HG02798 (cell line): ENCODE results near the gene COL11A2.

Source experiments
- ATAC-seq: cut with Tn5 transposase; IDR thresholded peaks from one replicate; pipeline ENCODE4 v1.9.1; 2021; ENCODE audit warnings: mild to moderate bottlenecking; ENCODE audit not compliant: unreplicated experiment, poor library complexity

COL11A2 gene

DNA sequence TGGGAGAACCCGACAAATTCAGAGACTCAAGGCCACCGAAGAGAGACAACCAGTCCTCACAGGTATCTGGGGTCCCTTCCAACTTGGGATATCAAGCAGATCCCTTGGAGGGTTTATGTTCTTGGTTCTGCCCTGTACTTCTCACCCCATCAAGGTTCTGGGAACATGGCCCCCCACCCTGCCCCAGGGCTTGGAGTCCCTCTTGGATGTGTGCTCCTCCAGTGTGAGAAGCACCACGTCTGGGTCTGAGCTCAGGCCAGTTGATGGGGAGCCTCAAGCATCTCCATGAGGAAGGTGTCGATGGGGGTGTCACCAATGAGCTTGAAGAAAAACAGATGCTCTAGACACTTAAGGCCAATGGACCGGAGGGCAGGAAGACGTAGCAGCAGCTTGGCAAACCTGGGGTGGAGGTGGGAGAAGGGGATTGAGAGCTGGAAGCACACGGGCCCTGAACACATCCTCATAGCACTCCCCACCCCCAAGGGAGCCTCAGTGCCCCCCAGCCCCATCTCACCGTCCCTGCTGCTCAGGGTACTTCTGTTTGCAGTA is 2.2 kb upstream of the COL11A2 start:
- ATAC-seq: no peak

DNA sequence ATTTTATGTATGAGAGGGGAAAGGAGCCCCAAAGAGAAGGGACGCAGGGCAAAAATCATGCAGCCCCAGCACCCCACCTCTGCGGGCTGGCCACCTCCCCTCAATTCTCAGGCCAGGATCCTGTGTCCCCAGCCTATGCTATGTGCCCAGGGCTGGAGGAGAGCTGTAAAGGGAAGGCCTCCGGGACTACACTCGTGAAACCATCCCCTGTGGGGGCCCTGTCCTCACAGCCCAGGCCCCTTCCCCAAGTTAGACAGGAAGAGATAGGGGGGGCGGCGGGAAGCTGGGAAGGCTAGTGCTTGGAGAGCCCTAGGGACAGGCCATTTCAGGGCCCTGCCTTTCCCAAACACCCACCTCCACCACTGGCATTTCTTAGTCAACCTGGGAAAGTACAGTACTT is 1.4 kb upstream of the COL11A2 start:
- no peak for ATAC-seq

DNA sequence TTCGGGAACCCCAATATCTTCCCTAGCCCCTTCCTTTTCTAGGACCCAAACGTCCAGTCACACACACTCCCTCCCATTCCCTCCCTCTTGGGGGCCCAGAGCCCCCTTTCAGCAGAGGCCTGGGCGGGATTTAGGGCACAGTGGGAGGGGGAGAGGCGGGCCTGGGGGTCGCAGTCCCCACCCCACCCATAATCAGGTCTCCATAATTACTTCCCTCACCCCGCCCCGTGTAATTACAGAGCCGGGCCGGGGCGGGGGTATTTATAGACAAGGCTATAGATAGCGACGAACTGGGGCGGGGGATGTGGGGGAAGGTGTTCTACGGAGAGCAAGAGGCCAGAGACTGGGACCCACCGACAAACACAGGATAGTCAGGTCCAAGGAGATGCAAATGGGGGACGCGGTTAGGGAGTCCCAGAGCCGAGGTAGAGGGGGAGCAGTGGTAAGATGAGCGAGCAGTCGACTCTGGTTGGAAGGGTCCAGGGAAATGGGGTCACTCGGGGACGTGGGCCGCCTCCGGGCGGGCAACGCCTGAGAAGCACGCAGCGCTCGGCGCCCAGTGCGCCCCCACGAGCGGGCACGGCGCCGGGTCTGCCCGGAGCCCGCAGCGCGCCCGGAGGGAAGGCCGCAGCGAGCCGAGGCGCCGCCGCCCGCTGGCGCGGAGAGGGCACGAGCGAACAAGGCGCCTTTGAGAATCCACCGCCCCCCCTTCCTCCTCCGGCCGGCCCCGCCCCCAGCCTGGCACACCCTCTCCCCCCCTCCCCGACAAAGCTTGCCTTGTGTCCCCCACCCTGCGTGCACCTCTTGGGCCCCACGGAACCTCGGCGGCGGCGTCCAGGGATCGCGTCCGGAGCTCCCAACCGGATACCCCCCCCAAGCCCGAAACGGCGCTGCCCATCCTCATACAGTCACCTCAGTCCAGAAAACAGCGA is 670 bp upstream of the COL11A2 start:
- ATAC-seq: no peak

DNA sequence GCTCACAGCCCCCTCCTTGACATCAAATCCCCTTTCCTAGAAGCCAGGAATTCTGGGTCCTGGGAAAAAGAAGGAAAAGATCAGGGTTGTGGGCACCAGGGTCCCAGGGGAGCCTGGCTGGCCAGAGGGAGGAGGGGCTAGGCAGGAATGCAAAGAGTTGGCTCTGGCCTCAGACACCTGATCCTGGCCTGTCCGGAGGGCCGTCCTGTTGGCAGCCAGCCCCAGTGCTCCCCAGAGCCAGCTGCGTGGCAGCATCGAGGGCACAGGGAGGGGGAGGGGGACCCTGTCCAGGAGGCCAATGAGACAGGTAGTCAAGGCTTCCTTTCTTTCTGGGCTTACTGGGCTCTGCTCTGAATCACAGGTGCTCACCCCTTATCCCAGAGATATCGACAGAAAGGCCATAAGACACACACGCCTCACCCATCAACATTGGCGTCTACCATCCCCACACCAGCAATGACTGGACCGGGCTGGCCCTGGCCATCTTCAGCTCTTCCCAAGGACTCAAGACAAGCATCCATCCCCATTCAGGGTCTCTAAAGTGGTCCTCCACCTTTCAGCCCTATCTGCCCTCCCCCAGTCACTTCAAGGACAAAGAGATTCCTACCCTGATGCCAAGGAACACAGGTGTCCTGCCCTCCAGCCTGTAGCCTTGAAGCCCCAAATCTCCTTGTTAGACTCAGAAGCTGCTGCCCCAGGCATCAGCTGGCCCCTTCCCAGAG is 723 bp downstream of the COL11A2 start:
- ATAC-seq: no peak

DNA sequence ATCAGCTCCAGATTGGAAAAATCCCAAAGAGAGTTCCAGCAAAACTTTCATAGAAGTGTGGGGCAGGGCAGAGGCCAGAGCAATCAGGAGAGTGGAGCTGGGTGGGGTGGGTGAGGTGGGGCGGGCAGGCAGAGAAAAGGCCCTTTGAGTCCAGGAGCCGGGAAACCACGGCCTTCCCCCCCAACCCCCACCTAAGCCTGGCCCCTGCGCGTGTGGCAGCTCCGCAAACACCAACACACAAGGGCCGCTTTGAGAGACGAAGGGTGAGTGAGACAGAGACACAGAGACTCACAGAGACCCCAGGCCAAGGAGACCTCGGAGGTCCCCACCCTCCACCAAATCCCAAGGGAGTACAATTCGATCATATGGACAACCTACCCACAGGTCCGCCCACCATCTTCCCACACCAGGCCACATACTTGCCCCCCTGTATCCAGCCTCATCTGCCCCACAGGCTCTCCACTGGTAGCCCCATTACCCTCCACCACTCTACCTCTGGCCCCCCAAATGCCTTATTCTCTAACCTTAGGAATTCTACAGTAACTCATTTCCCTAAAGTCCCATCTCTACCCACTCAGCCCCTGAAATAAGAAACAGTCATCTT is 1.7 kb downstream of the COL11A2 start:
- no peak for ATAC-seq

DNA sequence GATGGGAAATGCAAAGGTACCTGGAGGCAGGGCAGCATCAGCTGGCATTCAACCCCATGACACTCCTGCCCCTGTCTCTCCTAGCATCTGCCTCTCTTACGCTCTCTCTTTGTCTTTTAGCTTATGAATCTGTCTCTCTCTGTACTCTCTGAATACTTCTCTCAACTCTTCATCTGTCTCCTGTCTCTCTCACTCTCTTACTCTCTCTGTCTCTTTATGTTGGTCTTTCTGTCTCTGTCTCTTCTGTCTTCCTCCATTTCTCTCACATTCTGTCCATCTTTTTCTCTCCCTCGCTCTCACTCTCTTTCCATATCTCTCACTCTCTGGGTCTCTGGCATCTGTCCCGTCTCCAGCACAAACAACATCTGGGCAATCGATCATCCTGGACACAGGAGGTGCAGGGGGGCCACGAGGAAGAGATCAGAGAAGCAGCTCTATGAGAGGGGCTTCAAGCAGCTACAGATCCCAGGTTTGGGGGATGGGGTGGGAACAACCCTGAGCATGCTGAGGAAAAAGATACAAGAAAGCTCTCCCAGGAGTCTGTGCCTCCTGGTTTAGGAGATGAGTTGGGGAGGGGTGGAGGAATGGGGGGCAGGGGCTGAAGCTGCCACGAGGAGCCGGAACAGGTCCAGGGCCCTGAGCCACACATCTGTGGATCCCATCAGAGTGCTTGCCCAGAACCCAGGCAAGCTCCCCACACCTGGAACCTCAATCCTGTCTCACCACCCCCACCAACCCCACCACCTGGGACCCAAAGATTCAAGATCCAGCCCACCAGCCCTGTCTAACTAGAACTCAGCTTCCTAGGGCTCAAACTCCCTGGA is 2.4 kb downstream of the COL11A2 start:
- ATAC-seq: no peak

DNA sequence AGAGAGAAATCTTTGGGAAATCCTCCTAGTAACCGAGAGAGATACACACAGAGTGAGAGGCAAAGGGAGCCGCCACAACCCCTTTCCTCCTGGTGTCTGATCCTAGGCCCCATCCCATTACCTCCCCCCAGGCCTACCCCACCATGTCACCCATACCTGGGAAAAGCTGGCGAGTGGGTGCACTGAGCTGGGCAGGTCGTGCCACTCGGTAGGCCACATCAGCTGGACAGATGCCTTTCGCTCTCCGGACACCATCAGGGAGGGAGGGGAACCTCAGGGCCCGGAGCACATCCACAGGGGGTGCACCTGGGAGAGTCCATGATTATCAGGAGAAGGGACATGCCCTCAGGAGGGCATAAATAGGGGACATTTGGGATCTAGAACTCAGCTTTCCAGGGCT is 3.1 kb downstream of the COL11A2 start:
- no peak for ATAC-seq

DNA sequence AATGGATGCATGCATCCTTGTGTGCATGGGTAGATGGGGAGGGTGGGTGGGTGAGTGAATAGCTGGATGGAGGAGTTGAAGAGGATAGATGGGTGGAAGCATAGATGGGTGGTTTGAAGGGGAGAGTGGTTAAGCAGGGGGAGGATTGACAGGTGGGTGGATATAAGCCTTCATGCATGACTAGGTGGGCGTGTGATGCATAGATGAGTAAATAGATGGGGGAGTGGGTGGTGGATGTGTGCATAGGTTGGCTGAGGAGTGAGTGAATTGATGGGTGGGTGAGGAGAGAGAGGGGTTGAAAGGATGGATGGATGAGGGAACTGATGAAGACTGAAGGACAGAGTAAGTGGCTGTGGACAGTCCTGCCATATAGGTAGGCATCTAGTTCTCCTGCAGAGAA is 4.5 kb downstream of the COL11A2 start:
- no peak for ATAC-seq

DNA sequence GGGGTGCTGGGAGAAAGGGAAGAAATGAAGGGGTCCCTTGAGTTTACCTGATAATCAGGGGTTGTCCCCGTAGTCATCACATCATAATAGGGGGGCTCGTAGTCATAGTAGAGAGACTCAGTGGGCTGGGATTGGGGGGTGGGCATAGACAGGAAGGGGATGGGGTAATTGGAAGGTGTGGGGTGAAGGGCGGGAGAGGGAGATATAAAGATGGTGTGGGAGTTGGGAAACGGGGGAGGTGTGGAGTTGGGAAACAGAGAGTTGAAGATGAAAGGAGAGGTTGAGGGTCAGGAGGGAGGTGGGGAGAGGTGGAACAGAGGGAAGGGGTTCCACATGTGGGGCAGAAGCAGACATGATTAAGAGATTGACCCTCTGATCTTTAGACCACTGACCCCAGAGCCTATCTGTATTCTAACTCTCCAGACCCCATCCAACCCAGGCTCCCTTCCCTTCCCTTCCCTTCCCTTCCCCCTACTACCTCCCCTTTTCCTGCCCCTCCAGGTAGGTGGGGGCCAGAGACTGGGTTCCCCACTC is 6.5 kb downstream of the COL11A2 start:
- ATAC-seq: no peak

DNA sequence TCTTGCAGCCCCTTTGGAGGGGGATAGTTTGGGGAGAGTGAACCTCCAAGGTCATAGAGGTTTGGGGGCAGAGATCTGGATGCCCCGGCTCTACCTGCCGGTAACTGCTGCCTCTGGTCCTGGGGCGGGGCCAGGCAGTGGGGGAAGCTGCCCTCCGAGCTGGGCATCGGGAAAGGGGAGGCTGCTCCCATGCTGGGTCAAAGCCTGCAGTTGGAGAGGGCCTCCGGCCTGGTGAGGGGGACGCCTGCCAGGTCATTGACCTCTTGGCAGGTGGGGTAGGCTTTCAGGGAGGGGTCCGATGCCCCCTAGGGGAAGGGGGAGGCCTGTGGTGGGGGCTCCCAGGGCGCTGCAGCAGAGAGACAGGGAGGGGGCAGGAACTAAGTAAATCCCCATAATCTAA is 7.1 kb downstream of the COL11A2 start:
- no peak for ATAC-seq

DNA sequence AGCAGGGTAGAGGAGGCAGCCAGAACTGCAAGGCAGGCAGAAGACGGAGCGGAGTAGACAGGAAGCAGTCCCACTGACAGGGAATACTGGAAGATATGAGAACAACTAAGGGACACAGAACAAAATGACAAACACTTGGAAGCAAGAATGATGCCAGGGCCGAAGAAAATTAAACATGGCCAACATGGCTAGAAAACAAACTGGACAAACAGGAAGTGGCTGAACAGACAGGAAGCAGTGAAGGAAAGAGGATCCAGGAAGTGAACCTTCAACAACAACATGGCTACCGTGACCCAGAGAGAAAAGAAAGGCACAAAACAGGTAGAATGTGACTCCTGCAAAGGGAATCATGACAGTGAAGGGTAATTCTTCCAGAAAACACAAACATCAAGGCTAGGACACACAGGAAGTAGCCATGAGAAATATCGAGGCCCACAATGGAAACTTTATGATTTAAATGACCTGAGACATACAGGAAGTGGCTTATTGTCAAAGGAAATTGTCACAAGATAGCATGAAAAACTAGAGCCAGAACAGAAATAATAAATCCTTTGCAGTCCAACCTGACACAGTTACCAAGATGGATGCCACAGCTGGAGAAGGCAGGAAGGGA is 9.1 kb downstream of the COL11A2 start:
- no peak for ATAC-seq

DNA sequence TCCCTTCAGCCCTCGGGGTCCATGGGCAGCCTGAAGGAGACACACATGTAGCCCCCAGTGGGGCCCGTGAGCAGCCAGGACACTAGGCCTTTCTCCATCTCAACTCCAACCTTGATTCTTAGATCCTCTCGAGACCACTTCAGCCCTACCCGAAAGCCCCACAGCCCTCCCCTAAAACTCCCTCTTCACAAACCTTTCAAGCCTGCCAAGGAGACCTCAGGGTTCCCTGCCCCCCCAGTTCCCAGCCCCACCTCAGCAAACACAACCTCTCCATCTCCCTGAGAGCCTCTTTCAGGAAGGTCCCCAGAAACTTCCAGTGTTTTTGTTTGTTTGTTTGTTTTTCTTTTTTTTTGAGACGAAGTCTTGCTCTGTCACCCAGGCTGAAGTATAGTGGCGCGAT is 11.1 kb downstream of the COL11A2 start:
- no peak for ATAC-seq

DNA sequence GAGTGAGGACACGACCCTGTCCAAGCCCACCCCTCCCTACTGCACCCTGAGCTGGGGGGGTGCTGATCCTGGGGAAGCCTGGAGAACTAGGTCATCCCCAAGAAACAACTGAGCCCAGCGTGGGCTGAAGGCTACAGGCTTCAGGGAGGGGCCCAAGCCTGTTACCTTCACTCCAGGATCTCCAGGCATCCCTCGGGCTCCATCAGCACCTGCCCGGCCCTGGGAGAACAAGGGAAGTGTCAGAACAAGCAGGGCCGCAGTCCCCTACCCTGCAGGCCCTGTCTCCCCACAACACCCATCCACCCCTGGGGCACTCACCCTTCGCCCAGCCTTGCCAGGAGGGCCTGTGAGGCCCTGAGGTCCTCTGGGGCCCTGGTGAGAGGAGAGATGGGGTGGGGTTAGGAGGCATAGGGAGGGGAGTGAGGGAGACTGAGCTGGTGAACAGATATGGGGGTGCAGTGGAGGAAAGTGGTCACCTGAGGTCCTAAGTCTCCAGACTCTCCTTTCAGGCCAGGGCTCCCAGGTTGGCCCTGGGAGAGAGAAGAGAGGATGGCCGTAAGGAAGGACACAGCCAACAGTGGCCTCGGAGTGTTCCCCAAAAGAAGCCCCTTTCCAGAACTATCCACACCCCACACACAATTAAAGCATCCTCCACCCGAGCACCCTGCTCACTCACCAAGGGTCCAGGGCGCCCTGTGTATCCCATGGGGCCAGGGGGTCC is 13.4 kb downstream of the COL11A2 start:
- no peak for ATAC-seq

DNA sequence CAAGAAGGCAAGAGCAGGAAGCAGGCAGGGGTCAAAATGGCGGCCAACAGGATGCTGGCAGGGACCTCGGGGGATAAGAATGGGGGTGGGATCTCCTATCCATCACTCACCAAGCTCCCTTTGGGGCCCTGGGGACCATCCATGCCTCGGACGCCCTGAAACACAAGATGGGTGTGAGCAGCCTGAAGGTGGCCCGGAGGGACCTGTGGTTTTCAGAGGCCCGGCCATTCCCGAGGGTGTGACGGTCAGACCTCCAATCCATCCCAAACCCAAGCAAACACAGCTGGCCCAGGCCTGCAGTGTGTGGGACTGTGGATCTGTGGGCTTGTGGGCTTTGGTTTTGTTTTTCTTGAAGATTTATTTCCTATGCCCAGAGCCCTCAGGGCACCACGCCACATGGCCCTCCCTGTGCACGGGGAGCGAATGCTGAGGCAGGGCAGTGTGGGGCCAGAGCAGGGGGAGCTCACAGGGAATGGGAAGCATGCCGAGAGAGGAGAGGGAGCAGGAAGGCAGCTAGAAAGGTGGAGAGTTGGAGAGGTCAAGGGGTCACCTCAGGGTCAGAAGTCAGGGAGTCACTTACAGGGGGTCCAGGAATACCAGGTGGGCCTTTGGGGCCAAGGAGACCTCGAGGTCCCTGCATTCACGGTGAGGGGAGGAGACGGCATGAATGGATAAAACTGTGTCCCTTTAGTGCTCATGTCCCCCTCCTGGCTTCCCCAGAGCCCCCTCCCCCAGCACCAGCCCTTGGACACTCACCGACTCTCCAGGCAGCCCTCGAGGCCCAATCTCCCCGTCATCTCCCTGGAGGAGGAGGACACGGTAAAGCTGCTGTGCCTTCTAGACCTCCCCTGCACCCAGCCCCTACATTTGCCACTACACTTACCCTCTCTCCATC is 14.5 kb downstream of the COL11A2 start:
- no peak for ATAC-seq

DNA sequence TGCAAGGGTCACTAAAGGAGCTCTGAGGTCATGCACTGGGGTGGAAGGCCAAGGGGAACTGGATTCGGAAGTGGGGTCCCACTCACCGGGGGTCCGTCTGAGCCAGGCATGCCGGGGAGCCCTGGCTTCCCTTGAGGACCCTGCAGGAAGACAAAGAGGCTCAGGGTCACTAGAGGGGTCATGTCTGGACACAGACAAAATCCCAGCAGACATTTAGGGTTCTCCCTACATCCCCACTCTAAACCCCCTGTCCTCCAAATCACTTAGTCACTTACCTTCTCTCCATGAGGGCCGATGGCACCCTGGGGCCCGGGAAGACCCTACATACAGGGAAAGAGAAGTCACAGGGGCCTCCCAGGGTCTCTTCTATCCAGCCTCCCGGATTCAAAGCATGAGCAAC is 15.4 kb downstream of the COL11A2 start:
- ATAC-seq: no peak

DNA sequence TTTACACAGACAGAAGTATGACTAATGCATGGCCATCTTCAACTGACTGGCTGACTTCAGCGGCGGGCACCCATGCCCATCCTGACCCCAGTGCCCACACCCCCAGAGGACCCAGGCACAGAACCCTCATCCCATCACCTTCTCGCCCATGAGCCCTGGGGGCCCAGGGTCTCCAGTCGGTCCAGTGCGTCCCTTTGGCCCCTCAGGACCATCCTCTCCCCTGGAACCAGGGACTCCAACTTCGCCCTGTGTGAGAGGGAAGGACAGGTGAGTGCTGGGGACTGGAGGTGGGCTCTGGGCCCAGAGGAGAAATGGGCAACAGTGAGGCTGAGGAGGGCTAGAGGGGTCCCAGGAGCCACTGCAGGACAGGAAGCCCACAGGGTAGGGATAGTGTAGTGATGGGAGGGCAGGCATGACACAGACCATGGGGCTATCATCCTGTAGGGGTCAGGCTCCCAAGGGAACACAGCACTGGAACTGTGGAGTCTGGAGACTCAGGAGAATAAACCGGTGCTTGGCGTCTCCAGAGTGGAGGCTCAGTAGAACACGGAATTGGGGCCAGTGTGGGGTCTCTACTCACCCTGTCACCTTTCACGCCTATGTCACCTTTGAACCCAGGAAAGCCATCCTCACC is 16.7 kb downstream of the COL11A2 start:
- ATAC-seq: no peak

DNA sequence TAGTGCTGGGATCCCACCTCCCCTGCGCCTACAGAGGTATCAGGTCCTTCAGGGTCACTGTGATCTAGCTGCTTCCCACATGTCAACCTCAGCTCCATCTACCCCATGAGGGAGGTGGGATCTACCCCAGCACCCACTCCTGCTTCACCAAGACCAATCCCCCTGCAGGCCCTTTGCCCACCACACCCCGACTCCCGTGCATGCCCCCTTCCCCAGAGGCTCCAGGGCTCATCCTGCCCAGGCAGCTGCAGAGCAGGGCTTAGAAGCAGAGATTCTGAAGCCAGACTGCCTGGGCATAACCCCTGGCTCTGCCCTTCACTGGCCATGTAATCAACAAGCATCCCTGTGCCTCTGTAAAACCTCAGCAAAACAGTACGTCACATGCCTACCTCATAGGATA is 17.5 kb downstream of the COL11A2 start:
- ATAC-seq: no peak
